Frontal cortex (tissue), 4 donors: ENCODE data around the gene MBNL3. TPM values are rescaled to one million over a fixed set of nuclear protein-coding genes. Genes with fewer than 3 reads are reported as not detected.
"Not testable (repeated sequence)": the region's sequence is repeated elsewhere in the genome, so short reads cannot be mapped to it uniquely, and the experiment has no call there.

Experiments used
- DNase-seq, 2 donors: peaks; one replicate each; pipeline ENCODE4 v3.0.0; 2012; ENCODE audit warnings: low spot score in 2 of 2
- FAIRE-seq: peaks from 2 replicates; lab custom pipeline; 2012; peaks lifted over from hg19 to GRCh38; lab: Jason Lieb, UNC
- total RNA-seq: library from RNA; depleted of rRNA; stranded (reverse); fragments of >200 nt; gene quantifications from one replicate; pipeline ENCODE4 v1.2.3, GENCODE V29; 2014
- donor health status: control.
- donor health status: control.
- donor health status: control.

Gene MBNL3
- total RNA-seq, 1 donor from 2014 or later, result 2.0 TPM

DNA sequence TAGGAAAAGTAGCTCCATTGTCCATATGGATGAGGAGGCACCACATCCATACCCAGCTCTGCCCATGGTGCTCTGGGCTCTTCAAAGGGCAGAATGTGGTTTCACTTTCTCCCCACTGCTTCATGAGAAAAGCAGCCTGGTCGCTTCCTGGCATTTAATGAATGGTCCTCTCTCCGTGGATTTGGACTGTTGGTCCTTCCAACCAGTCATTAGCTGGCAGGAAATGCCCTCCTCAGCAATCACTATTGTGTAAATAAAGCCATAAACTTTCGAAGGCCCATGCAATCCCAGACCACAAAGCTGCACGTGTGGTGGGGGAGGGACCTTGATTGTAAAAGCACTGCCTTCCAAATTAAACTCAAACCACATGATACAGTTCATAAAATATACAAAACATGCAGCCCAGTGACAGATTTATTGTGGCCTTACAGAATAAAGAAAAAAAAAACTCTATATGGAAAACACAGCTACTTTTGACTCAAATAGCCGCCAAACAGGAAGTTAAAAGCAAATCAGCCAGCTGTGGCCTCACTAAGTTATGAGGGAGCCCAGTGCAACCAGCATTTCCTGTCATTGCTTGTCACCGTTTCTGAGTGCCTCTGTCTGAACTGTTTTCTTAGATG lies 8.1 kb downstream of the MBNL3 start:
- DNase-seq (no peak), FAIRE-seq (no peak)

- no peak for FAIRE-seq
- no peak for DNase-seq
Observed at GRCh38 chrX:132474544-132475248, 14.1 kb downstream of the MBNL3 start.

- DNase-seq (no peak), FAIRE-seq (no peak)
Observed at GRCh38 chrX:132472397-132472796, 16.4 kb downstream of the MBNL3 start.

GRCh38 chrX:132470831-132471230 lies 18.0 kb downstream of the MBNL3 start:
- DNase-seq, result no peak
- FAIRE-seq, result no peak

DNA sequence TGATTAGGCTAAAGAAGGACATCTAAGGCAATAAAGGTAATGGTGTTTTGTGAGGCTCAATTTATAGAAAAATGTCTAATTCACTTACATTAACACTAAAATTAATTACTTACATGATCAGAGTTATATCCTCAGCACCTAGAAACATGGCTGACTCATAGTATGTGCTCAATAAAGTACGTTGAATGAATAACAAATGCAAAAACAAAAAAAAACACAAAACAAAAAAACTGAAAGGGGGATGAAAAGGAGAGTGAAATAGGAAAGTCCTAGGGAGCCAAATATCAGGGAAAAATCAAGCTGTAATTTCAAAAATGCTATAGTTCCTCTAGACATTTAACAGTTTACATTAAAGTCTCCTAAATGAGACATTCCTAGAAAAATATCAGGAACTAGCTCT lies 18.7 kb downstream of the MBNL3 start:
- no peak for FAIRE-seq
- DNase-seq, result no peak

- no peak for DNase-seq
- FAIRE-seq, result no peak
Observed at GRCh38 chrX:132468454-132468853, 20.4 kb downstream of the MBNL3 start.

DNA sequence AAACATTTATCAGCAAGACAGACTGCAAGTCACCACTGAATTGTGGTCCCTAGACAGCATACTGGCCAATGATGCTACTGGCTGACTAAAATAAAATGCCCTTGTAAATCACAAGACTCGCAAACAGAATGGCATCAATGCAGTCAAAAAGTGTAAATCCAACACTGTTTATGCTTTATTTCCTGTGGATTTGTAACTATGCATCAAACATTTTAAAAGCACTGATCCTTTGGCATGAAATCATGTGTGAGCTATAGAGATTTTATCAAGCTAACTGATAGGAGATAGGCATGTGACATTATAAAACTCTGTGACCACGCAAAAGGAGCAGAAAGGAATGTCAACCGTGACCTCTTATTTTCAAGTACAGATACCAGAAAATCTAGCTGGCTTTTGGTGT lies 20.8 kb downstream of the MBNL3 start:
- FAIRE-seq (no peak), DNase-seq (no peak)

DNA sequence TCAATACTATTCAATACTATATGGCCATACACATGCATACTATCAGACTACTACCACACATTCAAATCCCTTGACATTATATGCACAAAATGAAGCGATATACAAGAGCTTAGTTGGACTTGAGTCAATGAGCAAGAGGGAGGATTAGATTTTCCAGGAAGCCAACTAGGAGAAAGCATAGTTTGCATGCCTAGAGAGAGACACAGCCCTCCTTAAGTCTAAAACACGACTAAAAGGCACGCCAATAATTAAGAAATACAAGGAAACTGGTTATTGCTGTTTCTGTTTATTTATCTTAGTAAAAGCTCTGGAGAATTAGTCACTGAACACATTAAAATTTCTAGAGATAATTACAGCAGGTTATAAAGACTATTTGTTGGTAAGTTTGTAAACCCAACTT lies 21.8 kb downstream of the MBNL3 start:
- FAIRE-seq, result no peak
- DNase-seq, result no peak

DNA sequence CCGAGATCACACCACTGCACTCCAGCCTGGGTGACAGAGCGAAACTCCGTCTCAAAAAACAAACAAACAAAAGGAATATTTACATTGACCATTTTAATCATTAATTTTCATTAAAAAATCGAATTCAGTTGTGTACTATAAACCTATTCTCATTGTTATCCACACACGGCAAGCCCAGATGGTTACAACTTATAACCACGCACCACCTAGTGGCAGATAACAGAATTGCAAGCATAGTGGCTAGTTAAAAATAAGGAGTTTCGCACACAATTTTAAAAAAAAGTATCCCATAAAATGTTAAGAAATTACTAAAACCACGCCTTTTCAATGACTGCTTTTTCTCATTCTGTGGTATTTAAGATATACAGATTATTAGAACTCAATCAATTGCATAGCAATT lies 25.4 kb downstream of the MBNL3 start:
- FAIRE-seq (no peak), DNase-seq (no peak)

GRCh38 chrX:132461886-132462285 lies 27.0 kb downstream of the MBNL3 start:
- FAIRE-seq (no peak), DNase-seq (no peak)

- FAIRE-seq, result no peak
Observed at GRCh38 chrX:132452911-132453550, 35.8 kb downstream of the MBNL3 start.

GRCh38 chrX:132445909-132446308 lies 42.9 kb downstream of the MBNL3 start:
- DNase-seq, FAIRE-seq: not testable (repeated sequence)

More at GRCh38 chrX:132452911-132453550, 35.8 kb downstream of the MBNL3 start:
- no peak for DNase-seq

DNA sequence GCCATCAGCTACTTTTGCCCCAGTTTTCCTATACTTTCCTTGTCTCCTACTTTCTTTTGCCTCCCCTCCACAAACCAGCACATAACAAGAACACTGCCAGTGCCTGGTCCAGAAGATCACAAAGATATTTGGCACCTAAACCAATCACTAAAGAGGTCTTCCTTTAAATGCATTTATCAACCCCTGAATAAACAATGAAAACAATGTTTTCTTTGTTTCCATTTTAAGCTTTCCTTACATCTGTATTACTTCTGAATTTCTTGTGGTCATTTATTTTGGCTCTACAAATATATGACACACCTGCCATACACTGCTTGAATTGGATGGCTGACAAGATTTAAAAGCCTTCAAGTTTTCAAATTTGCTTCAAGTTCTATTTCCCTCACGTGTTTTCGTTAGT lies 43.9 kb downstream of the MBNL3 start:
- DNase-seq (no peak), FAIRE-seq (no peak)

GRCh38 chrX:132443196-132444135 lies 45.4 kb downstream of the MBNL3 start:
- no peak for FAIRE-seq
- DNase-seq, result no peak

GRCh38 chrX:132442691-132443090 lies 46.1 kb downstream of the MBNL3 start:
- no peak for DNase-seq
- no peak for FAIRE-seq

DNA sequence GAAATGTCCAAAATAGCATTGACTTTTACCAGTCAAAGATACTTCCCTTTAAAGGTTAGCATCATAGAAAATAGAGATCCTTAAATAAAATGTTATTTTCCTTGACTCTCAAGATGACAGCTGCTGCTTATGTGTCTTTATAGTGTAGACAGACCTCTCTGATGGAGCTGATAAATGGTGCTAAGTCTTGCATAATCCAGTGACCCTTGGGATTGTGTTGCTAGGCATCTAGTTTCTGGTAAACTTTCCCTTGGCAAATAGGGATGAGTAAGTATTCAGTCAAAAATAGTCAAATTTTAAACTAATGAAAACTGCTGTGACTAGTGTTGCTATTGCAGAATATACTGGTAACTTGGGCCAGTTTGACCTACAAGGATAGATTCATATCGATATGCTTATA lies 53.6 kb downstream of the MBNL3 start:
- FAIRE-seq, result no peak
- no peak for DNase-seq

- FAIRE-seq (no peak), DNase-seq (no peak)
Observed at GRCh38 chrX:132433551-132433950, 55.3 kb downstream of the MBNL3 start.

DNA sequence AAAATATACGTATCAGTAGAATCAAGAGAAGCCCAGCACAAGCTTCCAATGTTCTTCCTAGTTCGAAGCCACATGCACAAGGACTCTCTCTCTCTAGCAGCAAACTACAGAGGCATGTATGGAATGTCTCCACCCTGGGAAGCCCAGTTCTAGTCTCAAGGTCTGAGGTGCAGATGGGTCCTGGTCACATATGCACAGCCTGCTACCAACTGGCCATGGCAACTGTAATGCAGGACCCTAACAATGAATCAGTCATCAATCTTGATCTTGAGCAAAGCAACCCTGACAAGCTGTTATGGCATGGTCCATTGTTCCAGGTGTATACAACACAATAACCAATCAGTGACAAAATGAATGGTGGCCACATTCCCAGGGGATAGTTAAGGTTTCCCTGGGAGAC lies 55.8 kb downstream of the MBNL3 start:
- DNase-seq, result no peak
- no peak for FAIRE-seq

DNA sequence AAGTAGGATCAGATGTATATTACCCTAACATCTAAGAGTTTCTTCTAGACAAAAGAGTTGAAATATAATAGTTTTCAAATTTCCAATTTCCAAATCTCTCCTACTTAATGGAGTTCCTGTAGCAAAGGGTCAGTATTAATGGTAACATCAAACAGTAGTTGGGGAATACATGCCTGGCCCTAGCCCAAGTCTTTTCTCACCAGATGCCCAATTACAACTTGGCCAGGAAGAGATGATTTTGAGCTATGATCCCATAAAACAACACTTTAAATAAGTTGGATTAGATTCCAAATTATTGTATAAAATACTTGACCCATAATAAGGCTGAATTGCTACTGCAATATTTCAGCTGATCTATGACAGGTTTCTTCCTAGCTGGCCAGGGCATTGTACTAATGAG lies 59.9 kb downstream of the MBNL3 start:
- DNase-seq (no peak), FAIRE-seq (no peak)

GRCh38 chrX:132426695-132427281 lies 62.0 kb downstream of the MBNL3 start:
- DNase-seq (no peak), FAIRE-seq (no peak)
